ENCODE results near the gene TOMM22. TPM values are rescaled to one million over a fixed set of nuclear protein-coding genes. Genes with fewer than 3 reads are reported as not detected.

The TOMM22 gene
- polyA plus RNA-seq, 1 donor from 2014 or later = 67.0 TPM

DNA sequence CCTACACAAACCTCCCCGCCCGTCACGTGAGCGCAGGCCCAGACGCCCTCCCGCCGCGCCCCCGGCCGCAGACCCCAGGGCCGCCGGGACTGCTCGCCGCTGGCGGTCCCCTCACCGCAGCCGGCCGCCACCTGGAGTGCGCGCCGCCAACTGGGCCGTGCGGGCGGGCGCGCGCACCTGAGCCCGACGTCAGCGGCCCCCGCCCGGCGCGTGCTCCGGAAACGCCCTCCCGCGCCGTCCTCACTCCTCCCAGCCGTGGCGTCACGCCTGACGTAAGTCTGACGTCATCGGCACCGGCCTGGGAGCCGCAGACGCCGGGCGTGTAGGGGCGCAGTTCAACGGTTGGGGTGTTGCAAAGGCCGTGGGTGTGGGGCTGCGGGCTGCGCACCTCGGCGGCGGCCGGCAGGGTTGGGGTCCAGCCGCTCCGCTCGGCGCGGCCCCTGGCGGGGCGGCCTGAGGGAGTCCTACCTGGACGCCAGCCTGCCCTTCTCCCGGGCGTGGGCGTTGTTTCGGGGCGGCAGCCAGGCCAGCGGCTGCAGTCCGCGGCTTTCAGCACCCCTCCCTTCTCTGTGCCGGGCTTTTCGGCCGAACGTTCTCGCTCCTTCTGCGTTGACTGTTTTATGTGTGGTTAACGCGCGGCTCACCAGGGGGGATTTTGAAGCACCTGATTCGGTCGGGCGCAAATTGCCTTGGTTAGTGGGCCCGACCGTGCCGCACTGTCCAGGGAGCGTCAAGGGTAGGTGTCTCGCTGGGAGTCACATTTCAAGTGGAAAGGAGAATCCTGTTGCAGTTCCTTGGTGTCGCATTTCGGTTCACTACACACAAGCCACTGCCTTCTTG, 19.3 kb downstream of the TOMM22 start, which contains the start of gene JOSD1:
TSS of gene JOSD1 (minus strand) at position 155 of the 840 bp plus-strand sequence. CDS start 956 bp downstream, outside the sequence.
- H3K27me3 Mint-ChIP-seq = no peaks in the 10 kb centered on the region
- peaks cover 40 to 53% (median 44%) of the 10 kb centered on the region in 3 donors for H3K4me1 Mint-ChIP-seq
- peak within 1 kb of the TSS; percentile 98 to 100 (median 99) for H3K27ac Mint-ChIP-seq
- H3K9me3 Mint-ChIP-seq = peaks cover 0 to 1% (median 0%) of the 10 kb centered on the region in 3 donors
- H3K36me3 Mint-ChIP-seq = no peaks in the 10 kb centered on the region
- peak within 1 kb of the TSS; percentile 94 to 99 (median 96) for H3K4me3 Mint-ChIP-seq

DNA sequence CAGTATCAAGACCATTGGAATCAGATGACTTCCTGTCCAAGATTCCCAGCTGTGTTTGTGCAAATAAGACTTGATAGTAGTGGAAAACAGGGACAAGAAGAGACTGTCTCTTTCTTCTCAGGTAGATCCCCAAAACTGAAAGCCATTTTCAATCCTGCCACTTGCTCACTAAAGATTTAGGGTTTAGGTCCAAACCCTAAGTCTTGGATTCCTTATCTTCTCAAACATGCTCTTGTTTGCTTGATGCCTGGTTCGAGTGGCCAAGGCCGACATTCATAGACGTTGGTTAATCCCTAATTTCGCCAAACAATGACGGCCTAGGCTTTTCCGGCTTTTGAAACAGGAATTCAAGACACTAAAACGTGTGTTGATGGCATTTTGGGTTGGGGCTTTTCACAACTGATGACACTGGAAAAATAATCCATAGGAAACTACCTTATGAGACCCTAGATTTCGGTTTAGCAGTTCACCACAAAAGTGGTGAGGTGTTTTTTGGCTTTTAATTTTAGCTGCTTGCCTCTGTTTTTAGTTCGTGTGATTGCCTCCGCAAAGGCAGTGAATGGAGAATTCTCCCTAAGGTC, 23.0 kb downstream of the TOMM22 start:
- H3K27me3 Mint-ChIP-seq = no peaks in the 10 kb centered on the region
- H3K36me3 Mint-ChIP-seq = no peaks in the 10 kb centered on the region
- H3K9me3 Mint-ChIP-seq = peaks cover 0 to 1% (median 0%) of the 10 kb centered on the region in 3 donors
- peaks cover 26 to 46% (median 43%) of the 10 kb centered on the region in 3 donors for H3K4me1 Mint-ChIP-seq
- peak overlapping the region; percentile 70 to 92 (median 91) for H3K4me3 Mint-ChIP-seq
- peak overlapping the region; percentile 74 to 99 (median 96) for H3K27ac Mint-ChIP-seq

DNA sequence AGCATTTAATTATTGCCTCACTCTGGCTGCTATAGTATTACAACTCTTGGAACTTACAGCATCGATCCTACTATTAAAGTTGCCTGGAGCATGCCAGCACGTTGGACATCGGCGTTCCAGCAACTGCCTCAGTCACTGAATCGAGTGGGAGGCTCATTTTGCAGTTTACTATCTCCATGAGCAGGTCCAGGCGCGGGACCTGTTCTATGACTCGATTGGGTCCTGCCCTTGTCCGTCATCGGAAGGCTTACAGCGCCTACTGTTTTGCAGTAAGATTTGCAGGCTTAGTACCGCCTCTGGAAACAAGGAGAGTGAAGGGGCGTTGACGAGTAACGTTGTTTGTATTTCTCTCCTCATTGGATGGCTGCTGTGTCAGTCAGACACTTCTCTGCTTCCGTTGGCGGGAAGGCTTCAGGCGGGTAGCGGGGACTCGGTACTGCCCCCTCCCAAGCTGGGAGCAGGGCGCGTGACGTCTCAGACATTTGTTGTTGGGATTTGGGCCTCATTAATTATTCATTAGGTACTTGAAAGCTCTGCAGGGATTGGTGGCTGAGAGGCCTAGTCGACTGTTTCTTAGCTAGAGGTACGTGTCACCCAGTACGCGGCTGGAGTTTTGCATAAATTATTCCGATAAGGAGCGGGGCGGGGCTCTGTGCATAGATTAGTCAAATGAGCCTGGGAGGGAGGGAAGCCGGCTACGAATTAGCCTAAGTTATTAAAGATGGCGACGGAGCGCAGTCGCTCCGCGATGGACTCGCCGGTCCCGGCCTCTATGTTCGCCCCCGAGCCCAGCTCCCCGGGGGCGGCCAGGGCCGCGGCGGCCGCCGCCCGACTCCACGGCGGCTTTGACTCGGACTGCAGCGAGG, 23.7 kb downstream of the TOMM22 start, which contains the start of gene GTPBP1:
TSS of gene GTPBP1 (plus strand) at position 710 of the 866 bp plus-strand sequence. CDS start at position 722, 12 bp downstream.
- Mint-ChIP-seq H3K27me3 (no peaks in the 10 kb centered on the region), H3K4me3 (peak within 1 kb of the TSS; percentile 85 to 97 (median 94)), H3K4me1 (peaks cover 27 to 50% (median 43%) of the 10 kb centered on the region in 3 donors), H3K27ac (peak within 1 kb of the TSS; percentile 74 to 99 (median 96)), H3K36me3 (no peaks in the 10 kb centered on the region), H3K9me3 (peaks cover 0 to 1% (median 0%) of the 10 kb centered on the region in 3 donors)

DNA sequence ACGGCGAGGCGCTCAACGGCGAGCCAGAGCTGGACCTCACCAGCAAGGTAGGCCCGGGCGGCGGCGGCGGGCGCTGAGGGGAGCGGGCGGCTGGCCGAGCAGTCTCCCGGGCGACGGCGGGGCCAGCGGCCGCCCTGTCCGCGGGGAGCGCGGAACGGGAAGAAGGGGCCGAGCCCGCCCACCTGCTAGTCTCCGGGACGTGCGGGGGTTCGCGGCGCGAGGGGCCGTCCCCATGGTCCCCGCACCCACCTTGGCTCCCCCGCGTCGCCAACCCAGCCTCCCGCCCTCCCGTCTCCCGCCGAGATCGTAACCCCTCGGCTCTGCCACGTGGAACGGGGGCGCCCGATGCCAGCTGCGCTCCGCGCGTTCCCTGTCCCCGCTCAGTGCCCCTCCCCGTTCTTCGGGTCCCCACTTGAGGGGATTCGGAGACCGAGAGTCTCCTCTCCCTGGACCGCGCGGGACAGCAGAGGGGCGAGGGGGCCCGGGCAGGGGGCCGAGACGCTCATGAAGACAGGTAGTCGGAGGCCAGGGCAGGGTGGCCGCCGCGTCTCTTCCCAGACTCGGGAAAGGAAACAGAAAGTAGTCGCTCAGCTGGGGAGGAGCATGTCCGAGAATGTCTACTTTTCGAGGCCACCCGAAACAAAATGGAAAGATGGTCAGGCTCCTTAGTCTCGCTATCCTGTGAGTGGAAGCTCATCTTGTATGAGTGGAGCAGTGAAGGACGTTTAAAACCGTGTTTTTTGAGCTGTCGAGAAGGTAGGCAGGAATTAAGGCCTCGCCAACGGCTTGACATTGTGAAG, 24.5 kb downstream of the TOMM22 start:
- Mint-ChIP-seq H3K4me1 (peaks cover 30 to 58% (median 48%) of the 10 kb centered on the region in 3 donors), H3K36me3 (no peaks in the 10 kb centered on the region), H3K9me3 (peaks cover 0 to under 1% (median 0%) of the 10 kb centered on the region in 3 donors), H3K4me3 (peak overlapping the region; percentile 85 to 97 (median 94)), H3K27me3 (no peaks in the 10 kb centered on the region), H3K27ac (peak overlapping the region; percentile 74 to 99 (median 92))

DNA sequence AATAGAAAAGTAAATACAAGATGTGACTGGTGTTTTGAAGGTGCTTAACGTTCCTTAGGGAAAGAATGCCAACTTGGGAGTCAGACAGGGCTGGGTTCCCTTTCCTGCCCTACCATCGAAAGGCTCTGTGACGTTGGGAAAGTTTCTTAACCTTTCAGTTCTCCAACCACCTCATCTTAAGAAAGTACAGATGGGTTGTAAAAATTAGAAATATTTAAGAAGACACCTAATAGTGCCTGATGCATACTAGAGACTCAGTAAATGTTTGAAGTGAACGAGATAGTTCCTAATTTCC, 25.1 kb downstream of the TOMM22 start:
- H3K27me3 Mint-ChIP-seq = no peaks in the 10 kb centered on the region
- no peaks in the 10 kb centered on the region for H3K36me3 Mint-ChIP-seq
- H3K4me1 Mint-ChIP-seq = peaks cover 27 to 57% (median 43%) of the 10 kb centered on the region in 3 donors
- H3K4me3 Mint-ChIP-seq = peak overlapping the region; percentile 85 to 97 (median 94)
- H3K9me3 Mint-ChIP-seq = no peaks in the 10 kb centered on the region
- peak overlapping the region; percentile 71 to 96 (median 92) for H3K27ac Mint-ChIP-seq

DNA sequence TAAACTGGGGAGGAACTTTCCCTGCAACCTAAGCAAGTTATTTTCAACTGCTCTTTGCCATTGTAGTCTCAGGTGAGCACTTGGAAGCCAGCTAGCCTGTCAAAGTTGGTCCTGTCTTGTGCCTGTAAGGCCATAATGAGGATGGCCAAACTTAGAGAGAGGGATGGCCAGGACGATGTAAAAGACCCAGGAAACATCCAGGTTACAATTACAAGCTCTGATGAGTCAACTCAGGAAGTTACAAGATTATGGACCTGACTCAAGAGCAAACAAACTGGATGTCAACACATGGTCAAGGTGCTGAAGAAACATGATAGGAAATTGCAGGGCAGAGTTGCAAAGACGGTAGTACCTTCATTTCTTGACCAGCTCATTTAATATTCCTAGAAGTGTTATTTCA, 25.6 kb downstream of the TOMM22 start:
- Mint-ChIP-seq H3K9me3 (no peaks in the 10 kb centered on the region), H3K4me1 (peaks cover 31 to 62% (median 46%) of the 10 kb centered on the region in 3 donors)

DNA sequence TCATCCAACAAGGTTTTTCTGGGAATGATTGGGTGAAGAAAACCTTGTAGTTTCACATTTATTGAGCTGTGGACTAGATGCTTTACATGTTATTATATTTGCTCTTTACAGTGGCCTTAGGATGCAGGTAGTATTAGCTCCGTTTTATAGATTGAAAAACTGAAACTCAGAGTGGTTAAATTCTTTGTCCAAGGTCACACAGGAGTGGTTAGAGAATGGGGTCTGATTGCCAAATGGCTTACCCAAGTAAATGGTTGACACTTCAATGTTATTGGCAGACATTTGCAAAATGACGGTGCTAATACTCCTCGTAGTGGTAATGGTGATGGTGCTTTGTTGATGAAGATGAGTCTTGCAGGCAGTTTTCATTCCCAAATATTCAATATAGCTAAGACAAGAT, 26.2 kb downstream of the TOMM22 start:
- Mint-ChIP-seq H3K27me3 (no peaks in the 10 kb centered on the region), H3K27ac (peak overlapping the region; percentile 69 to 96 (median 86)), H3K4me3 (peak overlapping the region; percentile 63 to 97 (median 94)), H3K36me3 (peaks cover 4% of the 10 kb centered on the region), H3K9me3 (no peaks in the 10 kb centered on the region), H3K4me1 (peaks cover 34 to 67% (median 50%) of the 10 kb centered on the region in 3 donors)

More for the DNA sequence above, 25.6 kb downstream of the TOMM22 start:
- Mint-ChIP-seq H3K27me3 (no peaks in the 10 kb centered on the region), H3K4me3 (peak overlapping the region; percentile 85 to 97 (median 94)), H3K27ac (peak overlapping the region; percentile 71 to 96 (median 92)), H3K36me3 (peaks cover 4% of the 10 kb centered on the region)

DNA sequence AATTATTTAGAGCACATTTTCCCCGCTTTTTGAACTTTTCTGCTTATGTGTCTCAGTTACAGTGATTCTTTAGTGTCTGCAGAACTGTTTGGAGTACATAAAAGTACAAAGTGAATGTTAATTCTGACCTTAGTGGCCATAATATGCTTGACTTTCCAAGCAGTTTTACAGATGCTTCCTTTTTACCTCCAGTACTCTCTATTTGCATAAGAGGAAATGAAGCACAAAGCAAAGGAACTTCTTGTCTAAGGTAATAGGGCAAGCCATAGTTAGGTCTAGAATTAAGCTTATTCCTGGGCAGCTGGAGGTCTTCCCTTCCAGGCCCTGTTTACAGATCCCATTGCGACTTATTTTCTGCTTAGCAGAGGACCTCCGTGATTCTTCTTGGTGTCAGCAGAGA, 27.5 kb downstream of the TOMM22 start:
- peak overlapping the region; percentile 63 to 97 (median 86) for H3K4me3 Mint-ChIP-seq
- no peaks in the 10 kb centered on the region for H3K9me3 Mint-ChIP-seq
- H3K4me1 Mint-ChIP-seq = peaks cover 43 to 75% (median 59%) of the 10 kb centered on the region in 3 donors
- H3K27me3 Mint-ChIP-seq = no peaks in the 10 kb centered on the region
- peaks cover 4% of the 10 kb centered on the region for H3K36me3 Mint-ChIP-seq
- peak overlapping the region; percentile 44 to 92 (median 86) for H3K27ac Mint-ChIP-seq

DNA sequence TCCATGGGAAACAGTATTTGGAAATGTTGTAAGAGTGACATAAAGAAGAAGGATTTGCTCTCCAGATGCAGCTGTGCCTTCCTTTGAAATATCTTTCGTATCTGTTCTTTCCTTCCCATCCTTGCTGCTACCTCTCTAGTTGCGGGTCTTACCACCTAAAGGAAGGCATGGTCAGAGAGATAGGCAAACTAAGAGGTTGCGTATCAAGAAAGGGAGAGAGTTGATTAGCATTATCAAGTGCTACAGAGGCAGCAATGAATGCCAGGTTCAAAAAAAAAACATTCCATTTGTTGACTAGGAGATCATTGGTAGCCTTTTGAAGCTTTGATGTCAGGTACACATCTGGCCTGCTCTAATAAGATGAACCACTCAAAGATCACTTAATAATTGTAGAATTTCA, 28.6 kb downstream of the TOMM22 start:
- peaks cover 46 to 73% (median 55%) of the 10 kb centered on the region in 3 donors for H3K4me1 Mint-ChIP-seq
- H3K27me3 Mint-ChIP-seq = no peaks in the 10 kb centered on the region
- H3K4me3 Mint-ChIP-seq = no peak overlapping the region
- peak overlapping the region in 2 of 3 donors; percentile 39 to 81 for H3K27ac Mint-ChIP-seq
- H3K36me3 Mint-ChIP-seq = peaks cover 4% of the 10 kb centered on the region
- no peaks in the 10 kb centered on the region for H3K9me3 Mint-ChIP-seq

DNA sequence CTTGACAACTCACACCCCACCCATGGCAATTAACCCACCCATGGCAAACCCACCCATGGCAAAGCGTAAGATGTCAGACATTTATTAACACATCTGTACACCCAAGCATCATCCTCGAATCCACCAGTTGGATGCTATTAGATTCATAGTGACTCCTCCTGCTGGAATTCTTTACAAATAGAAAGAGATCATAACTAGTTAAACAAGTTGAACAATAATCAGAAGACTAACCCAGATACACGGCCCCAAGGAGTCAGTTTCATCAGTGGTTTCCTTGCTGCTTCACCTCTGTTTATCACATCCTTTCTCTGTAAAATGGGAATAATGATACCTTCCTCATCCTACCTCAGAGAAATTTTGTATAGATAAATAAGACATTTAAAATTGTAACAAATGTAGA, 29.1 kb downstream of the TOMM22 start:
- no peaks in the 10 kb centered on the region for H3K27me3 Mint-ChIP-seq
- H3K4me3 Mint-ChIP-seq = peak overlapping the region in 2 of 4 donors; percentile 41 to 59
- H3K27ac Mint-ChIP-seq = peak overlapping the region in 2 of 3 donors; percentile 59 to 81
- H3K36me3 Mint-ChIP-seq = peaks cover 4% of the 10 kb centered on the region
- peaks cover 47 to 69% (median 57%) of the 10 kb centered on the region in 3 donors for H3K4me1 Mint-ChIP-seq
- H3K9me3 Mint-ChIP-seq = no peaks in the 10 kb centered on the region

DNA sequence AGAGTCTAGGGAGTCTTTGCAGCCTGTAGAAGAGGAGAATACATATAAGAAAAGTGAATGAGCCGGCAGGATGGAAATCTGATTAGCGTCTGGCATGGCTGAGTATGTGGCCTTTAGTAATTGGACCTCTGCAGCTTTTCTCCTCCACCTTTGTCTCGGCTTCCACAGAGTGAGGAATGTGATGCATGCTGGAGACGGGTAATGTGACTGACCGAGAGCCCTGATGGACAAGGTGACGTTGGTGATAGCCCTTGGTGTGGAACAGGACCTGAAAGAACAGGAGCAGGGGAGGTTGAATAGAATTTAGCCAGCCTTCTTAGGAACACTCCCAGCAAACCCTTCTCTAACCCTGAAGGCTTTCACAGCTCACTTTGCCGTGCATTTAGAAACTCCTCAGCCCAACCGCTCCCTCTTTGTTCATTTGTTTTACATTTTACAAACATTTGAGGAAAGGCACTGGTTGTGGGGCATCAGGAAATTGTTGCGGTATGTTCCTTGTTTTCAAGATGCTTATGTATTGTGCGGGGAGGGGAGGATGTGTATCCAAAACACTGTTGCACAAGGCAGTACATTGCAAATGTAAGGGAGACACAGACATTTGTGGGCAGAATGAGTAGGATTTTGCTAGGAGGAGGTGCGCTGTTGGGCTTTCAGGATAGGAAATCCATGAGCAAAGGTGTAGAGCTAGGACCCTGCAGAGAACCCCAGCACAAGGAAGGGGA, 30.9 kb downstream of the TOMM22 start:
- peaks cover 45 to 62% (median 46%) of the 10 kb centered on the region in 3 donors for H3K4me1 Mint-ChIP-seq
- no peak overlapping the region for H3K4me3 Mint-ChIP-seq
- no peaks in the 10 kb centered on the region for H3K9me3 Mint-ChIP-seq
- no peaks in the 10 kb centered on the region for H3K27me3 Mint-ChIP-seq
- H3K36me3 Mint-ChIP-seq = peaks cover 4% of the 10 kb centered on the region
- peak overlapping the region; percentile 25 to 73 (median 65) for H3K27ac Mint-ChIP-seq

DNA sequence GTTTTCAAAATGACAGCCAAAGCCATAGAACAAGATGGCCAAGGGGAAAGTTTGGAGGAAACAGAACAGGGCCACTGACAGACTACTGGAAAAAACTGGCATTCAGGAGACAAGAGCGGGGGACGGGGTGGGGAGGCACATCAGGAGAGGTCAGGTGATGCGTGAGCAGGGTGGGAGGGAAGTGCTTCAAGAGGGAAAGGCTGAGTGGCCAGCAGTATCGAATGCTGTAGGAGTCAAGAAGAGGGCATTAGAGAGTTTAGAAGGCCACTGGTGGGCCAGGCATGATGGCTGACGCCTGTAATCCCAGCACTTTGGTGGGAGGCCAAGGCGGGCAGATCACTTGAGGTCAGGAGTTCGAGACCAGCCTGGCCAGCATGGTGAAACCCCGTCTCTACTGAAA, 32.2 kb downstream of the TOMM22 start:
- Mint-ChIP-seq H3K9me3 (no peaks in the 10 kb centered on the region), H3K36me3 (peaks cover 4% of the 10 kb centered on the region), H3K4me3 (no peak overlapping the region), H3K4me1 (peaks cover 34 to 50% (median 35%) of the 10 kb centered on the region in 3 donors), H3K27me3 (no peaks in the 10 kb centered on the region), H3K27ac (peak overlapping the region in 2 of 3 donors; percentile 65 to 73)

DNA sequence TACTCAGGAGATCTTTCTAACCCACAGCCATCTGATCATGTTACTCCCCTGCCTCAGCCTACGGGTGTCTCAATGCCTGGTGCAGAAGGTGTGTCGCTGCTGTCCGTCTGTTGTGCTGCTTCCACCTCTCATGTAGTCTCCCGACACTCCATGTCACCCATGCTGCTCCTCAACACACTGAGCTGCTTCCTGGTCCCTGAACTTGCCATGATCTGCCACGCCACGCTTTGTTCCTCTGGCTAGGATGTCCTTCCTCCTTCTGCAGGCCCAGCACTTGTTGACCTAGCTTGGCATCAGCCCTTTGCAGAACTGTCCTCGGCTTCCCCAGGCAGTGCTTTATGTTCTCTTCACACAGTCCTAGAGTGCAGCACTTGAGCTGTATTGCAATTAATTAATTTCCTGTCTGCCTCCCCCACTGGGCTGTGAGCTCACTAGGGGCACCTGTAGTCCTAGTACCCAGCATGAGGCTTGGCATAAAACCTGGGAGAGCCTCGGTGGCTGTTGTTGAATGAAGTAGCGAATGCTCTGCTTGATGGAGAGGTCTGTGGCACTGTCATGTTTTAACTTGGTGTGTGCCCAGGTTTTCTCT, 33.5 kb downstream of the TOMM22 start:
- Mint-ChIP-seq H3K27ac (peak overlapping the region in 2 of 3 donors; percentile 81 to 83), H3K4me1 (peaks cover 25 to 39% (median 29%) of the 10 kb centered on the region in 3 donors), H3K9me3 (no peaks in the 10 kb centered on the region), H3K27me3 (no peaks in the 10 kb centered on the region), H3K36me3 (peaks cover 4% of the 10 kb centered on the region), H3K4me3 (peak overlapping the region in 1 of 4 donors; percentile 70)

All from IgD-negative memory B cell (primary cell).